Measurements from ENCODE around the gene PLA2G3.

The PLA2G3 gene

DNA sequence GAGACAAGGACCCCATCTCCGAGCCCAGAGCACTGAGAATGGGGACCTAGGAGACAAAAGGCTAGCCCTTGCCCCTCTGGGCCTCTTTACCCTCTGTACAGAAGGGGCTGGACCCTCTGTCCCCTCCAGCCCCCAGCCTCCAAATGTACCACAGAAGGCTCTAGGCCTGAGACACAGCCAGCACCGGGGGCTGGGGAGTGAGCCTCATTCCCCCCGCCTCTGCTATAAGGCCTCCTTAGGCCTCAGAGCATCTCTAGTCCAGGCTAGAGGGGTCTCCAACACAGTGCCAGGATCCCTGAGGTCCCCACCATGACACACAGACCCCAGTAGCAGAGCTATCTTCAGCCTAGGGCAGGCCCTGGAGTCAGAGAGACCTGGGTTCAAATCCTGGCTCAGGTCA, 54.4 kb downstream of the PLA2G3 start:
- no peak for DNase-seq

- no peak for DNase-seq
Measured at GRCh38 chr22:31085493-31085824, 54.8 kb downstream of the PLA2G3 start.

DNA sequence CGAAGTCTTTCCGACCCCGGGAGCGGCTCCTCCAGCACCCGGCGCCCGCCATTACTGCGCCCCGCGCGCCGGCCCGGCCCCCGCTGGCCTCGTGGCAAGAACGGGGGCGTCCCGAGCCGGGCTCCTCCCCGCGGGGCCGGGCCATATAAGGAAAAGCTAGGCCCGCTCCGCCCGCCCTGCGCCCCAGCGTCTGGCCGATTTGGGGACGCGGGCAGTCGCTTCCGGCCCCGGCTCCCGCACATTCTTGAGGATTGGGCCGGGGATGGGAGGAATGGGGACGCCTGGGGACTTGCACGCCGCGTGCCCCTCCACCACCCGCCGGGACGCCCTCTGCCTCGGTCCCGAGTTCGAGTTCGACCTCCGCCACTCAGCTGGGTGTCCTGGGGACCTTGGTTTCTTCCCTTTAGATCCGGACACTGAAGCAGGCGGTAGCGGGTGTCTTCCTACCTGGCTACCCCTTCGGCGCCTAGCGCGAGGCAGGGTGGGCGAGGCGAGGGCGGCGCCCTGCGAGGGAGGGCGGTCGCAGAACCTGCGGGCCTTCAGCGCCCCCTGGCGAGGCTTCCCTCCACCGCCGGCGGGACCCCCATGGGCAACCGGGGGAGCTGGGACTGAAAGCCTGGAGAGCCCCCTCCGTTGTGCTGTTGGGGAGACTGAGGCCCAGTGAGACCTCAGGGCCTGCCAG, 55.4 kb downstream of the PLA2G3 start:
- peak; percentile 72 to 89 (median 78) for DNase-seq

Measured in T-helper 2 cell (primary cell).